ENCODE results near the gene NADSYN1. TPM values are rescaled to one million over a fixed set of nuclear protein-coding genes. Genes with fewer than 3 reads are reported as not detected.

Gene NADSYN1
- total and polyA plus RNA-seq, 2 of the 13 experiments (the other 11 are each of a cell fraction or from before 2014, with no cell fraction given) = 35.7 to 51.5 TPM

DNA sequence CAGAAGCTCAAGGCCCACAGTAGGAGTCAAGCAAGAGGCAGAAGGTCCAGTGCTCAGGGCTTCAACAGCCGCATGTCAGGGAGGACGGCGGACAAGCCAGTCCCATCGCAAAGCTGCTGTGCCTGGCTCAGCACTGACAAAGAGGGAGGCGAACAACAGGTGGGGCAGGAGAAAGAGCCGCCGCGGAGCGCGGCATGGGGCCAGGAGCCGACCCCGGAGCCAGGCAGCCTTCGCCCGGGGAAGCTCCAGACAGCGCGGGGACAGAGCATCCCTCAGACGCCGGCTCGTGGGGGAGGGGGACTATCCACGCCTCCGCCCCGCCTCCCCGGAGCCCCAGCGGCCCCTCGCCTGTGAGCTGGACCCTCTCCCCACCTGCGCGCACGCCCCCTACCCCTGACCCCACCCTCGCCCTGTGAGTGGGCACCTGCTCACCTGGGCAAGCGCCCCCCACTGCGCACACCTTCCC lies 5.2 kb upstream of the NADSYN1 start (continued):
- TF ChIP-seq, protein P1, sequence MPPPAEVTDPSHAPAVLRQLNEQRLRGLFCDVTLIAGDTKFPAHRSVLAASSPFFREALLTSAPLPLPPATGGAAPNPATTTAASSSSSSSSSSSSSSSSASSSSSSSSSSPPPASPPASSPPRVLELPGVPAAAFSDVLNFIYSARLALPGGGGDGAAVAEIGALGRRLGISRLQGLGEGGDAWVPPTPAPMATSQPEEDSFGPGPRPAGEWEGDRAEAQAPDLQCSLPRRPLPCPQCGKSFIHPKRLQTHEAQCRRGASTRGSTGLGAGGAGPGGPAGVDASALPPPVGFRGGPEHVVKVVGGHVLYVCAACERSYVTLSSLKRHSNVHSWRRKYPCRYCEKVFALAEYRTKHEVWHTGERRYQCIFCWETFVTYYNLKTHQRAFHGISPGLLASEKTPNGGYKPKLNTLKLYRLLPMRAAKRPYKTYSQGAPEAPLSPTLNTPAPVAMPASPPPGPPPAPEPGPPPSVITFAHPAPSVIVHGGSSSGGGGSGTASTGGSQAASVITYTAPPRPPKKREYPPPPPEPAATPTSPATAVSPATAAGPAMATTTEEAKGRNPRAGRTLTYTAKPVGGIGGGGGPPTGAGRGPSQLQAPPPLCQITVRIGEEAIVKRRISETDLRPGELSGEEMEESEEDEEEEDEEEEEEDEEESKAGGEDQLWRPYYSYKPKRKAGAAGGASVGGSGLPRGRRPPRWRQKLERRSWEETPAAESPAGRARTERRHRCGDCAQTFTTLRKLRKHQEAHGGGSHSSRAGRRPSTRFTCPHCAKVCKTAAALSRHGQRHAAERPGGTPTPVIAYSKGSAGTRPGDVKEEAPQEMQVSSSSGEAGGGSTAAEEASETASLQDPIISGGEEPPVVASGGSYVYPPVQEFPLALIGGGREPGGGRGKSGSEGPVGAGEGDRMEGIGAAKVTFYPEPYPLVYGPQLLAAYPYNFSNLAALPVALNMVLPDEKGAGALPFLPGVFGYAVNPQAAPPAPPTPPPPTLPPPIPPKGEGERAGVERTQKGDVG (CRISPR knock-in tag; IDR thresholded peaks at IDR 0.05; ENCODE audit: borderline replicate concordance) = no peak
- 0 out of 2 replicates have a peak, but pooled peaks have one; percentile 35 for TF ChIP-seq SNAPC2 (CRISPR knock-in tag; IDR thresholded peaks at IDR 0.05)
- 0 out of 2 replicates have a peak, but pooled peaks have one; percentile 19 for TF ChIP-seq ZNF780A (CRISPR knock-in tag; IDR thresholded peaks at IDR 0.05)
- TF ChIP-seq, protein P2, sequence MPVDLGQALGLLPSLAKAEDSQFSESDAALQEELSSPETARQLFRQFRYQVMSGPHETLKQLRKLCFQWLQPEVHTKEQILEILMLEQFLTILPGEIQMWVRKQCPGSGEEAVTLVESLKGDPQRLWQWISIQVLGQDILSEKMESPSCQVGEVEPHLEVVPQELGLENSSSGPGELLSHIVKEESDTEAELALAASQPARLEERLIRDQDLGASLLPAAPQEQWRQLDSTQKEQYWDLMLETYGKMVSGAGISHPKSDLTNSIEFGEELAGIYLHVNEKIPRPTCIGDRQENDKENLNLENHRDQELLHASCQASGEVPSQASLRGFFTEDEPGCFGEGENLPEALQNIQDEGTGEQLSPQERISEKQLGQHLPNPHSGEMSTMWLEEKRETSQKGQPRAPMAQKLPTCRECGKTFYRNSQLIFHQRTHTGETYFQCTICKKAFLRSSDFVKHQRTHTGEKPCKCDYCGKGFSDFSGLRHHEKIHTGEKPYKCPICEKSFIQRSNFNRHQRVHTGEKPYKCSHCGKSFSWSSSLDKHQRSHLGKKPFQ (CRISPR knock-in tag; IDR thresholded peaks at IDR 0.05; ENCODE audit: insufficient replicate concordance) = peak; percentile 11
- TF ChIP-seq, protein P3, sequence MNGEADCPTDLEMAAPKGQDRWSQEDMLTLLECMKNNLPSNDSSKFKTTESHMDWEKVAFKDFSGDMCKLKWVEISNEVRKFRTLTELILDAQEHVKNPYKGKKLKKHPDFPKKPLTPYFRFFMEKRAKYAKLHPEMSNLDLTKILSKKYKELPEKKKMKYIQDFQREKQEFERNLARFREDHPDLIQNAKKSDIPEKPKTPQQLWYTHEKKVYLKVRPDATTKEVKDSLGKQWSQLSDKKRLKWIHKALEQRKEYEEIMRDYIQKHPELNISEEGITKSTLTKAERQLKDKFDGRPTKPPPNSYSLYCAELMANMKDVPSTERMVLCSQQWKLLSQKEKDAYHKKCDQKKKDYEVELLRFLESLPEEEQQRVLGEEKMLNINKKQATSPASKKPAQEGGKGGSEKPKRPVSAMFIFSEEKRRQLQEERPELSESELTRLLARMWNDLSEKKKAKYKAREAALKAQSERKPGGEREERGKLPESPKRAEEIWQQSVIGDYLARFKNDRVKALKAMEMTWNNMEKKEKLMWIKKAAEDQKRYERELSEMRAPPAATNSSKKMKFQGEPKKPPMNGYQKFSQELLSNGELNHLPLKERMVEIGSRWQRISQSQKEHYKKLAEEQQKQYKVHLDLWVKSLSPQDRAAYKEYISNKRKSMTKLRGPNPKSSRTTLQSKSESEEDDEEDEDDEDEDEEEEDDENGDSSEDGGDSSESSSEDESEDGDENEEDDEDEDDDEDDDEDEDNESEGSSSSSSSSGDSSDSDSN (CRISPR knock-in tag; IDR thresholded peaks at IDR 0.05) = peak; percentile 40; the same call in 1 of the 2 replicates
- peak; percentile 21; the same call in 1 of the 2 replicates for TF ChIP-seq JUNB (CRISPR knock-in tag; IDR thresholded peaks at IDR 0.05; ENCODE audit: borderline replicate concordance)
- 0 out of 2 replicates have a peak, but pooled peaks have one; percentile 2 for TF ChIP-seq ZNF747 (CRISPR knock-in tag; IDR thresholded peaks at IDR 0.05; ENCODE audit: borderline replicate concordance)
- no peak for TF ChIP-seq ZNF703 (CRISPR knock-in tag; IDR thresholded peaks at IDR 0.05; ENCODE audit: borderline replicate concordance)
- TF ChIP-seq RXRA (CRISPR knock-in tag; IDR thresholded peaks at IDR 0.05) = no peak
- TF ChIP-seq, protein P4, sequence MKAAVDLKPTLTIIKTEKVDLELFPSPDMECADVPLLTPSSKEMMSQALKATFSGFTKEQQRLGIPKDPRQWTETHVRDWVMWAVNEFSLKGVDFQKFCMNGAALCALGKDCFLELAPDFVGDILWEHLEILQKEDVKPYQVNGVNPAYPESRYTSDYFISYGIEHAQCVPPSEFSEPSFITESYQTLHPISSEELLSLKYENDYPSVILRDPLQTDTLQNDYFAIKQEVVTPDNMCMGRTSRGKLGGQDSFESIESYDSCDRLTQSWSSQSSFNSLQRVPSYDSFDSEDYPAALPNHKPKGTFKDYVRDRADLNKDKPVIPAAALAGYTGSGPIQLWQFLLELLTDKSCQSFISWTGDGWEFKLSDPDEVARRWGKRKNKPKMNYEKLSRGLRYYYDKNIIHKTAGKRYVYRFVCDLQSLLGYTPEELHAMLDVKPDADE (CRISPR knock-in tag; IDR thresholded peaks at IDR 0.05) = no peak
- no peak for TF ChIP-seq MYNN (CRISPR knock-in tag; IDR thresholded peaks at IDR 0.05; ENCODE audit: low read depth)
- TF ChIP-seq HMGA1 (CRISPR knock-in tag; conservative IDR thresholded peaks at IDR 0.05) = no peak
- no peak for TF ChIP-seq ZNF773 (CRISPR knock-in tag; IDR thresholded peaks at IDR 0.05; ENCODE audit: borderline replicate concordance)
- TF ChIP-seq, protein P5, sequence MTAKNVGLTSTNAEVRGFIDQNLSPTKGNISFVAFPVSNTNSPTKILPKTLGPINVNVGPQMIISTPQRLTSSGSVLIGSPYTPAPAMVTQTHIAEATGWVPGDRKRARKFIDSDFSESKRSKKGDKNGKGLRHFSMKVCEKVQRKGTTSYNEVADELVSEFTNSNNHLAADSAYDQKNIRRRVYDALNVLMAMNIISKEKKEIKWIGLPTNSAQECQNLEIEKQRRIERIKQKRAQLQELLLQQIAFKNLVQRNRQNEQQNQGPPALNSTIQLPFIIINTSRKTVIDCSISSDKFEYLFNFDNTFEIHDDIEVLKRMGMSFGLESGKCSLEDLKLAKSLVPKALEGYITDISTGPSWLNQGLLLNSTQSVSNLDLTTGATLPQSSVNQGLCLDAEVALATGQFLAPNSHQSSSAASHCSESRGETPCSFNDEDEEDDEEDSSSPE (CRISPR knock-in tag; IDR thresholded peaks at IDR 0.05) = no peak
- 0 out of 2 replicates have a peak, but pooled peaks have one; percentile 22 for TF ChIP-seq ZNF333 (CRISPR knock-in tag; IDR thresholded peaks at IDR 0.05; ENCODE audit: borderline replicate concordance)
